HepG2 (cell line): ENCODE measurements around the gene MLN. TPM values are rescaled to one million over a fixed set of nuclear protein-coding genes. Genes with fewer than 3 reads are reported as not detected.
A peak's percentile ranks its signal among the peaks of the same experiment; 100 is the strongest.

Experiments used
- CREB1 ChIP-seq, 2 experiments: fragments of 450-650 bp in 1 of 2; IDR thresholded peaks; 2 replicates each; pipeline ENCODE4 v1.6.1; 2016 to 2017; ENCODE audit warnings: control low read depth in 1 of 2, mild to moderate bottlenecking in 1 of 2, missing compliant biosample characterization in 1 of 2, missing genetic modification characterization in 1 of 2
- KAT8 ChIP-seq: IDR thresholded peaks from 2 replicates; pipeline ENCODE4 v1.6.1; 2016; ENCODE audit warnings: missing genetic modification reagents, missing compliant biosample characterization
- NONO ChIP-seq, 2 experiments: fragments of 450-650 bp in 1 of 2; sonication (generic) in 1 of 2; formaldehyde crosslinking in 1 of 2; IDR thresholded peaks in 1 of 2; conservative IDR thresholded peaks in 1 of 2; 2 replicates each; pipeline versions ENCODE4 v1.6.1 to v1.8.0; 2017 to 2022; ENCODE audit warnings: mild to moderate bottlenecking in 1 of 2, missing genetic modification reagents in 1 of 2, moderate library complexity in 1 of 2
- ZFAT ChIP-seq: sonication (generic); formaldehyde crosslinking; conservative IDR thresholded peaks from 2 replicates; pipeline ENCODE4 v1.8.1; 2023; ENCODE audit warnings: missing genetic modification reagents, inconsistent platforms
- ZFX ChIP-seq: sonication (generic); formaldehyde crosslinking; IDR thresholded peaks from 2 replicates; pipeline ENCODE4 v1.4.0; 2020; ENCODE audit warnings: mild to moderate bottlenecking, low read depth, missing genetic modification reagents, moderate library complexity
- ZMYM4 ChIP-seq: sonication (generic); formaldehyde crosslinking; IDR thresholded peaks from 2 replicates; pipeline ENCODE4 v1.8.1; 2023; ENCODE audit warnings: mild to moderate bottlenecking, missing genetic modification reagents
- ZNF101 ChIP-seq: sonication (generic); formaldehyde crosslinking; IDR thresholded peaks from 2 replicates; pipeline ENCODE4 v1.4.0; 2020; ENCODE audit warnings: mild to moderate bottlenecking, low read depth, missing genetic modification reagents, borderline replicate concordance
- ZNF891 ChIP-seq: sonication (generic); formaldehyde crosslinking; IDR thresholded peaks from 2 replicates; pipeline ENCODE4 v1.5.0; 2020; ENCODE audit warnings: mild to moderate bottlenecking, missing genetic modification reagents
- polyA plus RNA-seq, 8 experiments: library from polyadenylated mRNA; depleted of rRNA in 3 of 8; stranded (reverse) in 7 of 8; unstranded in 1 of 8; fragments of >200 nt; fragmentation: Illumina TruSeq in 4 of 8; extraction: Trizol in 4 of 8; gene quantifications; 2 replicates each; pipeline versions ENCODE4 v1.2.1 to v1.2.3, GENCODE V29; 2011 to 2016; ENCODE audit warnings: low read depth in 4 of 8, missing spikeins in 1 of 8, mixed read lengths in 1 of 8; ENCODE audit not compliant: insufficient read depth in 1 of 8
- total RNA-seq, 5 experiments: library from RNA; depleted of rRNA; stranded (reverse); fragments of >200 nt; fragmentation: Illumina TruSeq; extraction: Trizol; gene quantifications; 2 replicates each; pipeline ENCODE4 v1.2.3, GENCODE V29; 2016; ENCODE audit warnings: low read depth in 1 of 5
- TF ChIP-seq, protein P1 (sequence below), 2 experiments: sonication (generic) in 1 of 2; formaldehyde crosslinking in 1 of 2; IDR thresholded peaks; 2 replicates each; pipeline versions ENCODE4 v1.5.1 to v1.6.1; 2011 to 2020; ENCODE audit warnings: borderline replicate concordance in 1 of 2, low read depth in 1 of 2, low read length in 1 of 2, mild to moderate bottlenecking in 1 of 2, missing genetic modification reagents in 1 of 2, moderate library complexity in 1 of 2
- TF ChIP-seq, protein P2 (sequence below): sonication (generic); formaldehyde crosslinking; IDR thresholded peaks from 2 replicates; pipeline ENCODE4 v1.4.0; 2020; ENCODE audit warnings: mild to moderate bottlenecking, missing genetic modification reagents, borderline replicate concordance
- TF ChIP-seq, protein P3 (sequence below): sonication (generic); formaldehyde crosslinking; IDR thresholded peaks from 2 replicates; pipeline ENCODE4 v1.5.1; 2020; ENCODE audit warnings: mild to moderate bottlenecking, missing genetic modification reagents, borderline replicate concordance
- TF ChIP-seq, protein P4 (sequence below): IDR thresholded peaks from 2 replicates; pipeline ENCODE4 v1.6.1; 2016; ENCODE audit warnings: missing biosample characterization, missing genetic modification reagents, low read depth
- TF ChIP-seq, protein P5 (sequence below): sonication (generic); formaldehyde crosslinking; IDR thresholded peaks from 2 replicates; pipeline ENCODE4 v1.5.1; 2020; ENCODE audit warnings: missing genetic modification reagents, mild to moderate bottlenecking, borderline replicate concordance

Gene MLN
- total and polyA plus RNA-seq, 2 of the 13 experiments (the other 11 are each of a cell fraction or from before 2014, with no cell fraction given), result not detected

DNA sequence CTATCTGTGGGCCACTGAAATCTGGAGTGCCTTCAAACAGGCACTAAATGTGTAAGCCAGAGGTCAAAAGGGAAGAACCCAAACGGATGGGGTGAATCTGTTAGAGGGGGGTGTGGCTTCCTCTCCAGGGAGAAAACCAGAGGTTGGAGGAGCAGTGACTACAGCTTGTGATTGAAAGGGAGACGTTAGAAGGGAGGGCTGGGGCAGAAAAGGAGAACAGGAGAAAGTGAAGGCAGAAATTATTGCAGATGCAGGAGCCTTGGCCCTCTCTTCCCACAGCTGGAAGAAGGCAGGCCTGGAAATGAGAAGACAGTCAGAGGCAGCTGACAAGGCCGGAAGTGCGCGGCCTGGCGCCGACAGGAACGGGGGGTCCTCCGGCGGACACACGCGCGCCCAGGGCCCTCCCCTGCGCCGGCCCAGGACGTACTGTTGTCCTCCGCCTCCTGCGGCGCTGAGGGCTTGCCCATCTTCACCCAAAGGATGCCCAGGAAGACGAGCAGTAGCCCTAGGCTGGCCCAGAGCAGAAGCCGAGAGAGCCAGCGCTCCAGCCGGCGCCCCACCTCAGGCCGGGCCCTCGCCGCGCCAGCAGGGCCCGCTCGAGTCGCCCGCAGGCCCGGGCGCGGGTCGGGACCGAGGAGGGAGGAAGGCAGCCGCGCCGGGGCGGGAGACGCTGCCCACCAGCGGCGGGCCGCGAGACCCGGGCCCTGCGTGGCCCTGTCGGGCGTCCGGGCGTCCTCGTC is 15.7 kb downstream of the MLN start (continued):
- TF ChIP-seq ZFX (peak; percentile 69; the same call in 1 of the 2 replicates), ZFAT (CRISPR knock-in tag) (no peak), ZNF891 (CRISPR knock-in tag) (no peak), ZNF101 (CRISPR knock-in tag) (no peak), CREB1 (IDR thresholded peaks at IDR 0.05) (no peak), CREB1 (CRISPR knock-in tag; IDR thresholded peaks at IDR 0.05) (no peak), NONO (IDR thresholded peaks at IDR 0.05) (no peak), NONO (CRISPR knock-in tag; conservative IDR thresholded peaks at IDR 0.05) (no peak), ZMYM4 (CRISPR knock-in tag) (no peak; the same call in 1 of the 2 replicates), KAT8 (CRISPR knock-in tag) (peak; percentile 84)
- TF ChIP-seq, protein P1, sequence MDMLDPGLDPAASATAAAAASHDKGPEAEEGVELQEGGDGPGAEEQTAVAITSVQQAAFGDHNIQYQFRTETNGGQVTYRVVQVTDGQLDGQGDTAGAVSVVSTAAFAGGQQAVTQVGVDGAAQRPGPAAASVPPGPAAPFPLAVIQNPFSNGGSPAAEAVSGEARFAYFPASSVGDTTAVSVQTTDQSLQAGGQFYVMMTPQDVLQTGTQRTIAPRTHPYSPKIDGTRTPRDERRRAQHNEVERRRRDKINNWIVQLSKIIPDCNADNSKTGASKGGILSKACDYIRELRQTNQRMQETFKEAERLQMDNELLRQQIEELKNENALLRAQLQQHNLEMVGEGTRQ (IDR thresholded peaks at IDR 0.05; ENCODE audit: low read depth, low read length), result no peak
- TF ChIP-seq, protein P1 (CRISPR knock-in tag; IDR thresholded peaks at IDR 0.05; ENCODE audit: borderline replicate concordance), result no peak
- TF ChIP-seq, protein P2, sequence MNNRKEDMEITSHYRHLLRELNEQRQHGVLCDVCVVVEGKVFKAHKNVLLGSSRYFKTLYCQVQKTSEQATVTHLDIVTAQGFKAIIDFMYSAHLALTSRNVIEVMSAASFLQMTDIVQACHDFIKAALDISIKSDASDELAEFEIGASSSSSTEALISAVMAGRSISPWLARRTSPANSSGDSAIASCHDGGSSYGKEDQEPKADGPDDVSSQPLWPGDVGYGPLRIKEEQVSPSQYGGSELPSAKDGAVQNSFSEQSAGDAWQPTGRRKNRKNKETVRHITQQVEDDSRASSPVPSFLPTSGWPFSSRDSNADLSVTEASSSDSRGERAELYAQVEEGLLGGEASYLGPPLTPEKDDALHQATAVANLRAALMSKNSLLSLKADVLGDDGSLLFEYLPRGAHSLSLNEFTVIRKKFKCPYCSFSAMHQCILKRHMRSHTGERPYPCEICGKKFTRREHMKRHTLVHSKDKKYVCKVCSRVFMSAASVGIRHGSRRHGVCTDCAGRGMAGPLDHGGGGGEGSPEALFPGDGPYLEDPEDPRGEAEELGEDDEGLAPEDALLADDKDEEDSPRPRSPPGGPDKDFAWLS (CRISPR knock-in tag), result no peak; the same call in 1 of the 2 replicates
- TF ChIP-seq, protein P3, sequence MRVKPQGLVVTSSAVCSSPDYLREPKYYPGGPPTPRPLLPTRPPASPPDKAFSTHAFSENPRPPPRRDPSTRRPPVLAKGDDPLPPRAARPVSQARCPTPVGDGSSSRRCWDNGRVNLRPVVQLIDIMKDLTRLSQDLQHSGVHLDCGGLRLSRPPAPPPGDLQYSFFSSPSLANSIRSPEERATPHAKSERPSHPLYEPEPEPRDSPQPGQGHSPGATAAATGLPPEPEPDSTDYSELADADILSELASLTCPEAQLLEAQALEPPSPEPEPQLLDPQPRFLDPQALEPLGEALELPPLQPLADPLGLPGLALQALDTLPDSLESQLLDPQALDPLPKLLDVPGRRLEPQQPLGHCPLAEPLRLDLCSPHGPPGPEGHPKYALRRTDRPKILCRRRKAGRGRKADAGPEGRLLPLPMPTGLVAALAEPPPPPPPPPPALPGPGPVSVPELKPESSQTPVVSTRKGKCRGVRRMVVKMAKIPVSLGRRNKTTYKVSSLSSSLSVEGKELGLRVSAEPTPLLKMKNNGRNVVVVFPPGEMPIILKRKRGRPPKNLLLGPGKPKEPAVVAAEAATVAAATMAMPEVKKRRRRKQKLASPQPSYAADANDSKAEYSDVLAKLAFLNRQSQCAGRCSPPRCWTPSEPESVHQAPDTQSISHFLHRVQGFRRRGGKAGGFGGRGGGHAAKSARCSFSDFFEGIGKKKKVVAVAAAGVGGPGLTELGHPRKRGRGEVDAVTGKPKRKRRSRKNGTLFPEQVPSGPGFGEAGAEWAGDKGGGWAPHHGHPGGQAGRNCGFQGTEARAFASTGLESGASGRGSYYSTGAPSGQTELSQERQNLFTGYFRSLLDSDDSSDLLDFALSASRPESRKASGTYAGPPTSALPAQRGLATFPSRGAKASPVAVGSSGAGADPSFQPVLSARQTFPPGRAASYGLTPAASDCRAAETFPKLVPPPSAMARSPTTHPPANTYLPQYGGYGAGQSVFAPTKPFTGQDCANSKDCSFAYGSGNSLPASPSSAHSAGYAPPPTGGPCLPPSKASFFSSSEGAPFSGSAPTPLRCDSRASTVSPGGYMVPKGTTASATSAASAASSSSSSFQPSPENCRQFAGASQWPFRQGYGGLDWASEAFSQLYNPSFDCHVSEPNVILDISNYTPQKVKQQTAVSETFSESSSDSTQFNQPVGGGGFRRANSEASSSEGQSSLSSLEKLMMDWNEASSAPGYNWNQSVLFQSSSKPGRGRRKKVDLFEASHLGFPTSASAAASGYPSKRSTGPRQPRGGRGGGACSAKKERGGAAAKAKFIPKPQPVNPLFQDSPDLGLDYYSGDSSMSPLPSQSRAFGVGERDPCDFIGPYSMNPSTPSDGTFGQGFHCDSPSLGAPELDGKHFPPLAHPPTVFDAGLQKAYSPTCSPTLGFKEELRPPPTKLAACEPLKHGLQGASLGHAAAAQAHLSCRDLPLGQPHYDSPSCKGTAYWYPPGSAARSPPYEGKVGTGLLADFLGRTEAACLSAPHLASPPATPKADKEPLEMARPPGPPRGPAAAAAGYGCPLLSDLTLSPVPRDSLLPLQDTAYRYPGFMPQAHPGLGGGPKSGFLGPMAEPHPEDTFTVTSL (CRISPR knock-in tag), result no peak
- TF ChIP-seq, protein P4, sequence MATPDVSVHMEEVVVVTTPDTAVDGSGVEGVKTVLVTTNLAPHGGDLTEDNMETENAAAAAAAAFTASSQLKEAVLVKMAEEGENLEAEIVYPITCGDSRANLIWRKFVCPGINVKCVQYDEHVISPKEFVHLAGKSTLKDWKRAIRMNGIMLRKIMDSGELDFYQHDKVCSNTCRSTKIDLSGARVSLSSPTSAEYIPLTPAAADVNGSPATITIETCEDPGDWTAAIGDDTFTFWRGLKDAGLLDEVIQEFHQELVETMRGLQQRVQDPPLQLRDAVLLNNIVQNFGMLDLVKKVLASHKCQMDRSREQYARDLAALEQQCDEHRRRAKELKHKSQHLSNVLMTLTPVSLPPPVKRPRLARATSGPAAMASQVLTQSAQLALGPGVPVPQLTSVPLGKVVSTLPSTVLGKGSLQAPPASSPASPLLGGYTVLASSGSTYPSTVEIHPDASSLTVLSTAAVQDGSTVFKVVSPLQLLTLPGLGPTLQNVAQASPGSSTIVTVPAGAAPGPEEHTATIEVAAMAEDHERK, result peak; percentile 51; the same call in 1 of the 2 replicates
- TF ChIP-seq, protein P5, sequence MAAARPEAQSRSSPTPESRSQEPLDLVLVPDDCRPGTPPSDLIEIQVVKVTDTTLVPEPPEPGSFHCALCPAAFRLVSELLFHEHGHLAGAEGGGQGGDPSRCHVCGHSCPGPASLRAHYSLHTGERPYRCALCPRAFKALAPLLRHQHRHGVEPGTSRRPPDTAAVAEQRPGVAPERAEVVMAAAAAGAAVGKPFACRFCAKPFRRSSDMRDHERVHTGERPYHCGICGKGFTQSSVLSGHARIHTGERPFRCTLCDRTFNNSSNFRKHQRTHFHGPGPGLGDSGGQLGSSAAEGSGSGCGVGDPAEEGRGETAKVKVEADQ (CRISPR knock-in tag), result no peak
